ENCODE measurements around the gene CDH8.

GRCh38 chr16:62033065-62033464, 3.2 kb downstream of the CDH8 start:
- no peak for TF ChIP-seq EGR1 (IDR thresholded peaks at IDR 0.05)
- TF ChIP-seq CREB1 (IDR thresholded peaks at IDR 0.05; ENCODE audit: low read depth): no peak

Data from Ishikawa (cell line).